ENCODE results near the gene TIMELESS.
A peak's percentile ranks its signal among the peaks of the same experiment; 100 is the strongest.

The TIMELESS gene

GRCh38 chr12:56448860-56449621 is at the start of gene TIMELESS (continued):
- TF ChIP-seq ZNF626 (tag by site-specific recombination; IDR thresholded peaks at IDR 0.05): no peak
- TF ChIP-seq ZNF501 (tag by site-specific recombination; IDR thresholded peaks at IDR 0.05): peak; percentile 86
- TF ChIP-seq ZNF404 (tag by site-specific recombination; IDR thresholded peaks at IDR 0.05): no peak
- TF ChIP-seq SP2 (tag by site-specific recombination; IDR thresholded peaks at IDR 0.05): peak; percentile 64
- no peak for TF ChIP-seq ZBTB44 (tag by site-specific recombination; IDR thresholded peaks at IDR 0.05)
- peak; percentile 44; the same call in 1 of the 2 replicates for TF ChIP-seq KLF17 (tag by site-specific recombination; IDR thresholded peaks at IDR 0.05)
- TF ChIP-seq REPIN1 (tag by site-specific recombination; IDR thresholded peaks at IDR 0.05; ENCODE audit: low read depth): no peak
- TF ChIP-seq REST (tag by site-specific recombination; IDR thresholded peaks at IDR 0.05): no peak; the same call in 1 of the 2 replicates
- TF ChIP-seq ZNF16 (tag by site-specific recombination; IDR thresholded peaks at IDR 0.05; ENCODE audit: low read depth): no peak
- TF ChIP-seq ZFP69B (tag by site-specific recombination; IDR thresholded peaks at IDR 0.05): no peak
- no peak for TF ChIP-seq ZNF558 (tag by site-specific recombination; IDR thresholded peaks at IDR 0.05)
- peak; percentile 48; the same call in 1 of the 2 replicates for TF ChIP-seq CTCF (tag by site-specific recombination; IDR thresholded peaks at IDR 0.05)
- TF ChIP-seq ZNF76 (tag by site-specific recombination; IDR thresholded peaks at IDR 0.05; ENCODE audit: borderline replicate concordance, low read depth): no peak; the same call in 1 of the 2 replicates
- TF ChIP-seq ZNF140 (tag by site-specific recombination; IDR thresholded peaks at IDR 0.05): no peak
- peak; percentile 52; the same call in 1 of the 2 replicates for TF ChIP-seq ZBTB17 (tag by site-specific recombination; IDR thresholded peaks at IDR 0.05)
- no peak for TF ChIP-seq ELK4 (IDR thresholded peaks at IDR 0.05; ENCODE audit: borderline replicate concordance, low read depth, low read length)
- TF ChIP-seq KLF16 (tag by site-specific recombination; IDR thresholded peaks at IDR 0.05): peak; percentile 73
- no peak for TF ChIP-seq ZNF658 (tag by site-specific recombination; IDR thresholded peaks at IDR 0.05)
- no peak for TF ChIP-seq ZNF292 (tag by site-specific recombination; IDR thresholded peaks at IDR 0.05; ENCODE audit: borderline replicate concordance, low read depth)
- peak; percentile 70; the same call in 1 of the 2 replicates for TF ChIP-seq KLF10 (tag by site-specific recombination; IDR thresholded peaks at IDR 0.05)
- peak; percentile 75 for TF ChIP-seq ZNF335 (tag by site-specific recombination; conservative IDR thresholded peaks at IDR 0.05)
- 0 out of 2 replicates have a peak, but pooled peaks have one; percentile 28 for TF ChIP-seq GFI1B (tag by site-specific recombination; IDR thresholded peaks at IDR 0.05)
- TF ChIP-seq ZNF580 (tag by site-specific recombination; IDR thresholded peaks at IDR 0.05): no peak
- no peak for TF ChIP-seq ZNF416 (tag by site-specific recombination; IDR thresholded peaks at IDR 0.05)
- peak; percentile 86 for TF ChIP-seq ZBTB8A (tag by site-specific recombination; IDR thresholded peaks at IDR 0.05)
- TF ChIP-seq ZNF223 (tag by site-specific recombination; IDR thresholded peaks at IDR 0.05): no peak
- TF ChIP-seq ZNF561 (tag by site-specific recombination; IDR thresholded peaks at IDR 0.05; ENCODE audit: borderline replicate concordance): no peak
- no peak for TF ChIP-seq ZNF701 (tag by site-specific recombination; IDR thresholded peaks at IDR 0.05)
- no peak for TF ChIP-seq KLF7 (tag by site-specific recombination; IDR thresholded peaks at IDR 0.05; ENCODE audit: borderline replicate concordance)
- peak; percentile 84 for TF ChIP-seq ZXDB (tag by site-specific recombination; IDR thresholded peaks at IDR 0.05)
- peak; percentile 63; the same call in 1 of the 2 replicates for TF ChIP-seq SP7 (tag by site-specific recombination; IDR thresholded peaks at IDR 0.05)
- TF ChIP-seq ZNF548 (tag by site-specific recombination; IDR thresholded peaks at IDR 0.05): no peak
